Mucosa of descending colon (tissue), 3 donors: ENCODE results near the gene UFM1. TPM values are rescaled to one million over a fixed set of nuclear protein-coding genes. Genes with fewer than 3 reads are reported as not detected.

Experiments
- ATAC-seq: fragments of 200-7000 bp; cut with Tn5 transposase; one replicate; pipeline ENCODE4 v1.9.1; 2020; ENCODE audit warnings: mild to moderate bottlenecking, moderate library complexity
- DNase-seq, 3 donors: peaks; one replicate each; pipeline ENCODE4 v3.0.0-alpha.2; 2020
- H3K36me3 ChIP-seq: fragments of 200-600 bp; one replicate; pipeline ENCODE4 v1.8.0; 2021; ENCODE audit warnings: low read depth, mild to moderate bottlenecking
- H3K4me1 ChIP-seq: fragments of 200-600 bp; one replicate; pipeline ENCODE4 v1.8.0; 2021; ENCODE audit warnings: low read depth, mild to moderate bottlenecking
- H3K4me3 ChIP-seq: fragments of 200-600 bp; one replicate; pipeline ENCODE4 v1.8.0; 2021; ENCODE audit warnings: mild to moderate bottlenecking
- H3K9me3 ChIP-seq: fragments of 200-600 bp; one replicate; pipeline ENCODE4 v1.8.0; 2021; ENCODE audit warnings: mild to moderate bottlenecking
- CTCF ChIP-seq: fragments of 200-600 bp; IDR thresholded peaks from one replicate; pipeline ENCODE4 v1.8.0; 2022; ENCODE audit warnings: antibody characterized with exemption, mild to moderate bottlenecking
- intact Hi-C, 2 donors: fragments of 100-400 bp; cut with DNase I in 1 of 2; cut with micrococcal nuclease in 1 of 2; formaldehyde crosslinking; loops; one replicate each; pipeline versions ENCODE4 v1.11.0 to v1.11.1; 2022; cut with DNase I, micrococcal nuclease
- total RNA-seq, 3 donors: library from RNA; stranded (reverse); fragmentation: NEBNext Ultra II Directional in 2 of 3; extraction: Animal tissue kit (Norgen Biotek cat#: 25700) in 2 of 3; gene quantifications; one replicate each; pipeline versions ENCODE4 v1.2.1 to v1.2.4, GENCODE V29; 2021 to 2023
- donor health status: DM: no; HTN: no; CAD: no; lungs with moderate emphysema.
- donor health status: DM: no; HTN: no; CAD: no.
- donor health status: DM: no; HTN: yes; CAD: no.

Gene UFM1
- total RNA-seq, 3 donors from 2014 or later: 50.5 to 56.6 (median 50.9) TPM

GRCh38 chr13:38316129-38316528 is 33.5 kb upstream of the UFM1 start:
- DNase-seq (no peak), ATAC-seq (no peak)
- Histone ChIP-seq H3K36me3 (no peaks in the 10 kb centered on the region), H3K4me3 (no peak overlapping the region), H3K4me1 (no peaks in the 10 kb centered on the region), H3K9me3 (no peaks in the 10 kb centered on the region)
- intact Hi-C loops: no loop called here
- no peak for TF ChIP-seq CTCF

GRCh38 chr13:38321654-38322053 is 28.0 kb upstream of the UFM1 start:
- no peaks in the 10 kb centered on the region for H3K4me1 ChIP-seq
- no peaks in the 10 kb centered on the region for H3K36me3 ChIP-seq
- intact Hi-C loops: no loop called here
- DNase-seq: no peak
- ATAC-seq: no peak
- no peak overlapping the region for H3K4me3 ChIP-seq
- no peaks in the 10 kb centered on the region for H3K9me3 ChIP-seq
- no peak for TF ChIP-seq CTCF

- no peak overlapping the region for H3K4me3 ChIP-seq
- H3K9me3 ChIP-seq: no peaks in the 10 kb centered on the region
- no peak for ATAC-seq
- no peak for DNase-seq
- TF ChIP-seq CTCF: no peak
- no peaks in the 10 kb centered on the region for H3K4me1 ChIP-seq
- intact Hi-C loops: no loop called here
- no peaks in the 10 kb centered on the region for H3K36me3 ChIP-seq
Measured at GRCh38 chr13:38325426-38325825, 24.2 kb upstream of the UFM1 start.

GRCh38 chr13:38328699-38329098 is 21.0 kb upstream of the UFM1 start:
- no peaks in the 10 kb centered on the region for H3K9me3 ChIP-seq
- ATAC-seq: no peak
- intact Hi-C loops: no loop called here

GRCh38 chr13:38334845-38335244 is 14.8 kb upstream of the UFM1 start:
- no peak for ATAC-seq
- Histone ChIP-seq H3K36me3 (no peaks in the 10 kb centered on the region), H3K9me3 (no peaks in the 10 kb centered on the region), H3K4me3 (no peak overlapping the region), H3K4me1 (no peaks in the 10 kb centered on the region)
- intact Hi-C loops: no loop called here
- TF ChIP-seq CTCF: no peak
- no peak for DNase-seq

More at GRCh38 chr13:38328699-38329098, 21.0 kb upstream of the UFM1 start:
- Histone ChIP-seq H3K4me1 (no peaks in the 10 kb centered on the region), H3K4me3 (no peak overlapping the region), H3K36me3 (no peaks in the 10 kb centered on the region)
- DNase-seq: no peak
- no peak for TF ChIP-seq CTCF

GRCh38 chr13:38338089-38338488 is 11.6 kb upstream of the UFM1 start:
- ATAC-seq (no peak), DNase-seq (no peak)
- Histone ChIP-seq H3K36me3 (no peaks in the 10 kb centered on the region), H3K4me3 (no peak overlapping the region), H3K4me1 (no peaks in the 10 kb centered on the region), H3K9me3 (no peaks in the 10 kb centered on the region)
- intact Hi-C loops: no loop called here
- no peak for TF ChIP-seq CTCF
